ACC112 (cell line): ENCODE data around the gene MYO10.
"Not testable (repeated sequence)": the region's sequence is repeated elsewhere in the genome, so short reads cannot be mapped to it uniquely, and the experiment has no call there.

Experiments
- H2AFZ ChIP-seq: fragments of 200-600 bp; sonication (generic); one replicate; pipeline ENCODE4 v1.6.0; 2017; ENCODE audit warnings: antibody characterized with exemption, low read length; ENCODE audit not compliant: unreplicated experiment
- H3K27ac ChIP-seq: fragments of 200-600 bp; sonication (generic); 2 replicates; pipeline ENCODE4 v1.5.1; 2014; ENCODE audit warnings: low read depth, mild to moderate bottlenecking, antibody characterized with exemption, low read length, moderate library complexity
- H3K27me3 ChIP-seq: fragments of 200-600 bp; sonication (generic); 2 replicates; pipeline ENCODE4 v1.6.1; 2014; ENCODE audit warnings: mild to moderate bottlenecking, antibody characterized with exemption, low read length, moderate library complexity, mixed read lengths; ENCODE audit not compliant: insufficient read depth
- H3K36me3 ChIP-seq: fragments of 200-600 bp; sonication (generic); 2 replicates; pipeline ENCODE4 v1.6.1; 2016; ENCODE audit warnings: mild to moderate bottlenecking, antibody characterized with exemption, low read length, moderate library complexity, mixed read lengths; ENCODE audit not compliant: insufficient read depth
- H3K4me1 ChIP-seq: fragments of 200-600 bp; sonication (generic); one replicate; pipeline ENCODE4 v1.6.1; 2016; ENCODE audit warnings: low read length, mixed read lengths; ENCODE audit not compliant: insufficient read depth, unreplicated experiment, control insufficient read depth
- H3K4me3 ChIP-seq: fragments of 200-600 bp; sonication (generic); 2 replicates; pipeline ENCODE4 v1.5.1; 2014; ENCODE audit warnings: mild to moderate bottlenecking, low read depth, low read length
- H3K79me2 ChIP-seq: fragments of 200-600 bp; sonication (generic); one replicate; pipeline ENCODE4 v1.6.0; 2016; ENCODE audit warnings: low read length; ENCODE audit not compliant: control insufficient read depth, unreplicated experiment, insufficient read depth

Gene MYO10

GRCh38 chr5:16744164-16744880 is 191.8 kb downstream of the MYO10 start:
- no peak overlapping the region for H2AFZ ChIP-seq
- no peak overlapping the region for H3K4me3 ChIP-seq
- H3K36me3 ChIP-seq, result peaks cover 6% of the 10 kb centered on the region
- no peaks in the 10 kb centered on the region for H3K4me1 ChIP-seq
- H3K27ac ChIP-seq, result no peak overlapping the region
- peaks cover 7% of the 10 kb centered on the region for H3K79me2 ChIP-seq
- H3K27me3 ChIP-seq, result no peaks in the 10 kb centered on the region

GRCh38 chr5:16742938-16743337 is 193.2 kb downstream of the MYO10 start:
- H3K27ac ChIP-seq, result no peak overlapping the region
- no peak overlapping the region for H2AFZ ChIP-seq
- no peak overlapping the region for H3K4me3 ChIP-seq
- peaks cover 7% of the 10 kb centered on the region for H3K79me2 ChIP-seq
- no peaks in the 10 kb centered on the region for H3K27me3 ChIP-seq
- H3K36me3 ChIP-seq, result peaks cover 10% of the 10 kb centered on the region
- H3K4me1 ChIP-seq, result no peaks in the 10 kb centered on the region

GRCh38 chr5:16740811-16741392 is 195.2 kb downstream of the MYO10 start:
- H3K79me2 ChIP-seq, result peaks cover 12% of the 10 kb centered on the region
- no peak overlapping the region for H2AFZ ChIP-seq
- H3K36me3 ChIP-seq, result peaks cover 10% of the 10 kb centered on the region
- no peak overlapping the region for H3K27ac ChIP-seq
- no peak overlapping the region for H3K4me3 ChIP-seq
- peaks cover 9% of the 10 kb centered on the region for H3K4me1 ChIP-seq
- no peaks in the 10 kb centered on the region for H3K27me3 ChIP-seq

- H3K27ac ChIP-seq, result no peak overlapping the region
- H2AFZ ChIP-seq, result no peak overlapping the region
- H3K4me1 ChIP-seq, result peaks cover 10% of the 10 kb centered on the region
- H3K79me2 ChIP-seq, result peaks cover 17% of the 10 kb centered on the region
- no peaks in the 10 kb centered on the region for H3K27me3 ChIP-seq
- H3K4me3 ChIP-seq, result no peak overlapping the region
- H3K36me3 ChIP-seq, result peaks cover 10% of the 10 kb centered on the region
Measured at GRCh38 chr5:16740066-16740810, 195.8 kb downstream of the MYO10 start.

- not testable (repeated sequence) for H2AFZ ChIP-seq, H3K27ac ChIP-seq, H3K27me3 ChIP-seq, H3K36me3 ChIP-seq, H3K4me1 ChIP-seq, H3K4me3 ChIP-seq
- peaks cover 17% of the 10 kb centered on the region for H3K79me2 ChIP-seq
Measured at GRCh38 chr5:16738393-16738792, 197.7 kb downstream of the MYO10 start.

- Histone ChIP-seq H3K79me2 (peaks cover 17% of the 10 kb centered on the region), H2AFZ (no peak overlapping the region), H3K4me1 (peaks cover 10% of the 10 kb centered on the region), H3K27ac (no peak overlapping the region), H3K36me3 (peaks cover 10% of the 10 kb centered on the region), H3K27me3 (no peaks in the 10 kb centered on the region), H3K4me3 (no peak overlapping the region)
Measured at GRCh38 chr5:16737620-16738364, 198.3 kb downstream of the MYO10 start.

GRCh38 chr5:16737209-16737608 is 198.9 kb downstream of the MYO10 start:
- H3K79me2 ChIP-seq, result peaks cover 17% of the 10 kb centered on the region
- H3K4me3 ChIP-seq, result no peak overlapping the region
- H3K4me1 ChIP-seq, result peaks cover 10% of the 10 kb centered on the region
- H3K36me3 ChIP-seq, result peaks cover 10% of the 10 kb centered on the region
- H2AFZ ChIP-seq, result no peak overlapping the region
- H3K27ac ChIP-seq, result no peak overlapping the region
- no peaks in the 10 kb centered on the region for H3K27me3 ChIP-seq

- no peak overlapping the region for H2AFZ ChIP-seq
- H3K27me3 ChIP-seq, result no peaks in the 10 kb centered on the region
- peaks cover 10% of the 10 kb centered on the region for H3K4me1 ChIP-seq
- H3K79me2 ChIP-seq, result peaks cover 17% of the 10 kb centered on the region
- H3K4me3 ChIP-seq, result no peak overlapping the region
- peaks cover 10% of the 10 kb centered on the region for H3K36me3 ChIP-seq
- H3K27ac ChIP-seq, result no peak overlapping the region
Measured at GRCh38 chr5:16736158-16736995, 199.7 kb downstream of the MYO10 start.

GRCh38 chr5:16735101-16736060 is 200.7 kb downstream of the MYO10 start:
- H3K4me1 ChIP-seq, result peaks cover 10% of the 10 kb centered on the region
- H3K27ac ChIP-seq, result no peak overlapping the region
- H2AFZ ChIP-seq, result no peak overlapping the region
- no peak overlapping the region for H3K4me3 ChIP-seq
- H3K79me2 ChIP-seq, result peaks cover 17% of the 10 kb centered on the region
- peaks cover 10% of the 10 kb centered on the region for H3K36me3 ChIP-seq
- H3K27me3 ChIP-seq, result no peaks in the 10 kb centered on the region
